Activated T-cell treated with anti-CD3 and anti-CD28 coated beads, Interleukin-2, amount 50 U/mL, for 1 hour (primary cell): ENCODE results near the gene NME8.

Source experiments
- DNase-seq: peaks from one replicate; pipeline ENCODE4 v3.0.0-alpha.2; 2020

NME8 gene

GRCh38 chr7:37901890-37902524, 53.6 kb downstream of the NME8 start:
- DNase-seq: no peak

GRCh38 chr7:37908221-37908788, 59.9 kb downstream of the NME8 start:
- DNase-seq: no peak

GRCh38 chr7:37912756-37913155, 64.4 kb downstream of the NME8 start:
- DNase-seq: no peak

GRCh38 chr7:37915438-37915837, 67.0 kb downstream of the NME8 start:
- no peak for DNase-seq

DNA sequence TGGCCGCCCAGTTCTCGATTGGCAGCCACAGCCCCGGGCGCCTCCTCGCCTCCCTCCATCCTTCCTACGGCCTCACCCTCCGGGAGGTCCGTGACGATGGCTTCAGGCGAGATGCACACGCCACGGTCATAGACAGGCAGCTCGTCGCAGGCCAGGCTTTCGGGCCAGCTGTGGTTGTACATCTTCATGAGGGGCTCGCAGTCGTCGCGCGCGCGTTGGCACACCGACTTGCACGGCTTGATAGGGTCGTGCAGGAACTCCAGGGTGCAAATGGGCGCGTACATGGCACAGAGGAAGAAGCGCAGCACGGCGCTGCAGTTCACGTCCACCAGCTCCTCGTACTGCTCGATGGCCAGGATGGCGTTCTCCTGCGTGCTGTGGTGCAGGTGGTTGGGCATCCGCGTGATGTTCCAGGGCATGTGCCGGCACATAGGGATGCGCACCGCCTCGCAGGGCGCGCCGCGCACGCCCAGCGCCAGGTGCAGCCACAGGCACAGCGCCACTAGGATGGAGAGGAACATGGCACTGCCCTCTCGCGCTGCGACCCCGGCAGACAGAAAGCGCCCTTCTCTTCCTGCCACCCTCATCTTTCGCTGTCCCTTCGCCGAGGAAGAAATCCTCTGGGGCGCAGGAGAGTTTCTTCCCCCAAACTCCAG, 67.7 kb downstream of the NME8 start:
- no peak for DNase-seq

DNA sequence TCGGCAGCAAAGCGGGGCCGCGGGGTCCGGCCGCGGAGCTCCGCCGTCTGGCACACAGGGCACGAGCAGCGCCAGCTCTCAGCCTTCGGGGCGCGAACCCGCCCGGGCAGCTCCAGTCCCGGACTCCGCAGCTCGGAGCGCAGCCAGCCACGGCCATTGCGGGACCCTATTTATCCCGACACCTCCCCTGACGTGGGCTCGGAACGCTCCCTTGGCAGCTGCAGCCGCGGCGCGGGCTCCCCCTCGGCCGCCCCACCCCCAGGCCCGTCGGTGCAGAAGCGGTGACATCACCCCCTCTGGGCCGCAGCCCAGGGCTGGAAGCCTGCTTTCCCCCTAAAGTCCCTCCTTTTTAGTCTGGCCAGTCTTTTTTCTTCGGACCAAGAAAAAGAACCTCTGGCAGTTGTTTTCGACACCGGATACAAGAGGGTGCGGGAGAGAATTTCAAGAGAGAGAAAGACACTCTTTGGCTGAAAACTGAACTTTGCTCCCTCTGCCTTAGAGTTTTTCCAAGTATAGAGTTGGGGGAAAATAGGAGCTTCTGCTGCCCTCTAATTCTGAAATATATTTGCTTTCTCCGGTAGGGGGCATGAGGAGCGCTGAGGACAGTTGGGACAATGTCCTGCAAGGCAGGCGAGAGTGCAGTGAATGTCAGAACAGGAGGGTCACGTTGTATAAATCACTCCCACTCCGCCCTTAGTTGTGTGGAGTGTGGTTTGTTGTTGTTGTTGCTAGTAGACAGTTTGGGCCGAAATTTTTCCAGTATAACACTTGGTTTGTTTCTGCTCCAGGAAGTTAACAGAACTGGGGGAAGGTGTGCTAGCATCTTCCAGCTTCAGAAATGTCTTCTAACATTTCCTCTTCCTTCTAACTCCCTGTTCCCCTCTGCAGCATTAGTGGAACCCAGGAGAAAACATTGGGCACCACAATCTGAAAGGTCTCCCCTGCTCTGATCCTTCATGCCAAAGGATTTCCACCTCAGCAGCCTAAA, 68.6 kb downstream of the NME8 start, which contains the start of gene SFRP4:
TSS of gene SFRP4 (minus strand) at position 145 of the 988 bp plus-strand sequence. CDS start 280 bp downstream, outside the sequence.
- no peak for DNase-seq

GRCh38 chr7:37918526-37918925, 70.1 kb downstream of the NME8 start:
- DNase-seq: no peak

GRCh38 chr7:37920305-37920848, 72.0 kb downstream of the NME8 start, which contains the start of gene EPDR1:
Gene EPDR1 (plus strand): TSS chr7:37920640. CDS start chr7:37920940, 300 bp downstream.
- DNase-seq: no peak

DNA sequence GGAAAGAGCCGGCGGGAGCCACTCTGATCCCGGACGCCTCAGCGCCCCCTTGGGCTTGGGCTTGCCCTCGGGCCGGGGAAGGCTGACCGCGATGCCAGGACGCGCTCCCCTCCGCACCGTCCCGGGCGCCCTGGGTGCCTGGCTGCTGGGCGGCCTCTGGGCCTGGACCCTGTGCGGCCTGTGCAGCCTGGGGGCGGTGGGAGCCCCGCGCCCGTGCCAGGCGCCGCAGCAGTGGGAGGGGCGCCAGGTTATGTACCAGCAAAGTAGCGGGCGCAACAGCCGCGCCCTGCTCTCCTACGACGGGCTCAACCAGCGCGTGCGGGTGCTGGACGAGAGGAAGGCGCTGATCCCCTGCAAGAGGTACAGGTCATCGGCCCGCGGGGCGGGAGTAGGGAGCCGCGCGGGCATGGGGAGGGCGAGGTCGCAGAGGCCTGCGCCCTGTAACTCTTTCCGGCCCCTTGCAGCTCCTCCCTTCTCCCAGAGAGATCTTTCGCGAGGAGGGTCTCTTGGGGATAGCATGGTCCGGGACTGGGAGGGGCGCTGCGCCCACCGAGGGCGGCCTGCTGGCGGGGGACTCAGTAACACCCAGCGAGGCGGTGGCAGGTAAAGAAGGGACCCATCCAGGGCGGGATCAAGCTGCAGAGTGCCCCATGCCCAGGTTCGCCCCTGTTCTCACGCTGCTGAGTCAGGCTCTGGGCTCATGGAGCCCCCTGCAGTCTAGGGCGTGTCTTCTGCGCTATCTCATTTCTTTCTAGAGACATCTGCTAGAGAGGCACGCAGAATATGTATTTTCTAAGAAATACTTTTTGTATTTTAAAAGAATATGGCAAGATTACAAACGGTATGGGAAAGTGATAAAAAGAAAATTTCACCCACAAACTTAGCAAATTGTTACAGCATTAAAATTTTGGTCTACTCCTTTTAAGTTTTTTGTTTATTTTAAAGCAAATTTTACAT, 72.7 kb downstream of the NME8 start:
- no peak for DNase-seq

GRCh38 chr7:37921876-37922275, 73.5 kb downstream of the NME8 start:
- no peak for DNase-seq

DNA sequence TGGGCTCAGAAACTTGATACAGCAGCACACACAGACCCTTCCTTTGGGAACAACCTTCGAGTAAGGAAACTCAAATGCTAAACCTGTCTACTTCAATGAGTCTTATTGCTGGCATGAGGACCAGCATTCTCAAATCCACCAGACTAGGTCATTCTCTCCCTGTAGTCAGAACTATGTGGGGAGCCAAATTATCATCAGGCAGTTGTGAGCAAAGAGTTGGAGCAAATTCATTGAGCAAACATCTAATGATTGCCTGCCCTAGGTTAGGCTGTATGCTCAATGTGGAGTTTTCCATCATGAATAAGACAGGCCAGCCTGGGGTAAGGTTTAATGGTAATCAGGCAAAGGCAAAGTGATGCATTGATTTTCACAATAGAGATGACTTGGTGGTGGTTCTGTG, 75.6 kb downstream of the NME8 start:
- DNase-seq: no peak

GRCh38 chr7:37924491-37925041, 76.2 kb downstream of the NME8 start:
- no peak for DNase-seq

DNA sequence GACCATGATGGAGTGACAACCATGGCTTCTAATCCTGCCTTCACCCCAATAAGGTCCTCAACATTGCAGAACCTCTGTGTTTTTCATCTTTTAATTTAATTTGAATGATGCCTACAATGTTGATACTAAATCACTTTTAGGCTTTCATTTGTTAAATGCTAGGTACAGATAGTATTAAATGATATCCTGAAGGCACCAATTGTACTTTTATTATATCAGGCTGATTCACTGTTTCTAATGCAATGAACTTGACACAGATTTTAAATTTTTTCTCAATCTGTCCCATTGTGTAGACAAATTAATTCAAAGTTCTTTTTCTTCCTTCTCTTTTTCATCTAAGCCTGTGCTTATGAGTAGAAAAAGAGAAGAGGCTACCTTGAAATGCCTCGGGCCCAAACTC, 77.2 kb downstream of the NME8 start:
- DNase-seq: no peak

- DNase-seq: no peak
Observed at GRCh38 chr7:37927773-37928444, 79.5 kb downstream of the NME8 start.

DNA sequence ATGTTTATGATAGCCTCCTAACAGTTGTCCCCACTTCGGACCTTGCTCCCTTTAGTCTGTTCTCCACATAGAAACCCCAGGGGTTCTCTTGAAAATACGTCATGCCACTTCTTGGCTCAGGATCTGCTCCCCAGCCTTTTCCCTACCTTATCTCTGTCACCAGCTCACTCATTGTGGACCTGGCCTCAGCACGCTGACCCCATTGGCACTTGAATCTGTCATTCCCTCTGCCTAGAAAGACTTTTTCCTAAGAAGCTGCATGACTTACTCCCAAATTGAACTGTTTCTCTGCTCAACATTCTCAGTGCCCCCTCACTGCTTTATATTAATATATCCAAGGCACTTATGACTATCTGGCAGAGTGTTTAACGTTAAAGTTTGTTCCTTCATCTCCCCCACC, 80.5 kb downstream of the NME8 start:
- DNase-seq: no peak

DNA sequence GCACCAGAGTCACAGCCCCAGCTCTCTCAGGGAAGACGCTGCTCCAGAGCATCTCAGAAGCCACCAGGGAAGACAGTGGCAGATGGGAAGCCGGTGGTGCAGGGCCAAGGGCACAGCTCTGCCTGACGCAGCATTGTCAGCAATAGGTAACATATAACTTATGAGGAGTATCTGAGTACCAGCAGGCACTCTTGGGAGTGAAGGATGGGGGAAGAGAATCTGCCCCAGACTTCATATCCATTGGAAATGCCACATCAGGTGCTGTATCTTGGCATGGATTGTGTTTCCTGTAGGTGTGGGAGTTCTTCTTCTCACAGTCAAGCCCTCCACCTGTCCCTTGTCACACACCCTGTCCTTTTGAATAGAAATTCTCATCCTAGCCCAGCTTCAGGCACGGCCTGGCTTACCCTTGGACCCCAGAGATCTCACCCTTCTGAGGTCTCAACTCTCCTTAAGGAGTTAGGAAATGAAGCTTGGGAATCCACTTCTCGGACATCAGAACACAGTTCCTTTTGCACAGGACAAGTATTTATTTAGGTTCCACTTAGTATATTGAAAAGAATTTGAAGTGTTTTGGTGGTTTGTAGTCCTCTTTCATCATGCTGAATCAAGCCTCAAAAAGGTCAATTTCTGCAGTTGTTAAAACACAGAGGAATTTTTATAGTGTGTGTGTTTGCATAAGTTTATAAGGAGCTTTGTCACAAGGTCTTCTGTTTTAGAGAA, 82.0 kb downstream of the NME8 start:
- DNase-seq: no peak

DNA sequence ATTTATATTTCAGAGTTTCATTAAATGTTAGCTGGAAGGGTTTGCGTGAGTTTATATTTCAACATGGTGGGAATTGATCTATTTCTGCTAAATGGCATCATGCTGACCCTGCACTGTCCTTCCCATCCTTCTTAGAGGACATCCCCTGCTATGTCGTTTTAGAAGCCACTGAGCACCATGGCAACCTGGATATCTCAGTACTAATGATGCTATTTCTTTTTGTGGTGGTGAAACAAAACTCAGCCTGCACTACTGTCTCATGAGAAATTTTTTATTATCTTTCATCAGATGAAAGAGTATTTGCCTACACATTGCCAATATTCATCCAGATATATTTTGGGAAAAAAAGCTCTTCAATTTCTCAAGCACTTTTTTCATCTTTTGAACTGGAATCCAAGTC, 84.1 kb downstream of the NME8 start:
- DNase-seq: no peak

- no peak for DNase-seq
Observed at GRCh38 chr7:37933018-37933566, 84.7 kb downstream of the NME8 start.

- no peak for DNase-seq
Observed at GRCh38 chr7:37942934-37943610, 94.7 kb downstream of the NME8 start.
